ENCODE results near the gene GPX6.
"Not testable (repeated sequence)": the region's sequence is repeated elsewhere in the genome, so short reads cannot be mapped to it uniquely, and the experiment has no call there.

The GPX6 gene

GRCh38 chr6:28486533-28486932 is 29.1 kb downstream of the GPX6 start:
- DNase-seq (ENCODE audit: low read depth in 2 of 2, low spot score in 1 of 2), result no peak

GRCh38 chr6:28485482-28485881 is 30.1 kb downstream of the GPX6 start:
- DNase-seq (ENCODE audit: low read depth in 2 of 2, low spot score in 1 of 2), result no peak

- no peak for DNase-seq (ENCODE audit: low read depth in 2 of 2, low spot score in 1 of 2)
These were observed 35.2 kb downstream of the GPX6 start for GRCh38 chr6:28480253-28480932.

- DNase-seq (ENCODE audit: low read depth in 2 of 2, low spot score in 1 of 2), result no peak
These were observed 37.1 kb downstream of the GPX6 start for GRCh38 chr6:28478518-28478917.

DNA sequence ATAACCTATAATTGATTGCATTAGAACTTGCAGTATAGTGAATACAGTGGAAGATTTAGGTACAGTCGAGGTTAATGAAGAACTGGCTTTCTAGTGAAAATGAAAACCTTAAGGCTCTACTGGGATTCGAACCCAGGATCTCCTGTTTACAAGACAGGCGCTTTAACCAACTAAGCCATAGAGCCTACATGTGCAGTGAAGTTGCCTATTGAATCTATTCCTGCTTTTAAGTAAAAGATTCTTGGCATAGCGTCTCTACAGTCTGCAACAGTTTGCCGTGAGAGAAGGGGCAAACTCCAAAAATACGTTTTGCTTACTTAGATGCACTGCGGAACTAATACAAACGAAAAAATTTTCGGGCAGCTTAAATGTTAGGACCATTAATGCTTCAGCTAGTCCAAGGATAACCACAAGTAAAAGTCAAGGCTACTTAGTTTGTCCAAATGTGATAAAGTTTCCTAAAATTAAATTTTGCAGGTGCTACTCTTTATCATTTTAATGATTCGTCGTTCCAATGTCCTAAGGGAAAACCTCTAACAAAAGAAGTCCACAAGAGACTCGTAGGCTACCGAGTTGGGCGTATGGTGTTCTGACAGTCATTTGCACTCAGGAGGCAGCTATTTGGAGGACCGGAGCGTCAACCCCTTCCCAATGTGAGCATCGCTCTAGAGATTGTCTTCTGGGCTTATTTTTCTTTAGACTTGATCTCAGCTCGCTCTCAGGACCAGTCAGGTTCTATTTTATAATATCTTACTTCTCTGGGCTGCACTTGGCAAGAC is 41.0 kb downstream of the GPX6 start:
- DNase-seq (ENCODE audit: low read depth in 2 of 2, low spot score in 1 of 2), result no peak

- not testable (repeated sequence) for DNase-seq (ENCODE audit: low read depth in 2 of 2, low spot score in 1 of 2)
These were observed 46.3 kb downstream of the GPX6 start for GRCh38 chr6:28469153-28469745.

DNA sequence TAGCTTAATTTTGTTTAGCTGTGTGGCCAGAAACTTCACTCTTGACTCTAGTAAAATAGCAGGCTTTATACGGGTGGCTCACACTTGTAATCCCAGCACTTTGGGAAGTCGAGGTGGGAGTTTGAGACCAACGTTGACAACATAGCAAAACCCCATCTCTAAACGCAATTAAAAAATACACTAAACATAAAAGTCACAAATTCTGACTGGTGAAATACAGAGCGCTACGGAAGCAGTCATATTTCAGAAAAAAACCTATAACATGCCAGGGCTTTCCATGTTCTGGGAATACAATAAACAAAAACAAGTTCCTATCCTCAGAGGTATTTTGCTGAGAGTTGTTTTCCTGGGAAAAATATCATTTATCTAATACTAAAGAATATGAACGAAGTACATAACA is 47.5 kb downstream of the GPX6 start:
- DNase-seq (ENCODE audit: low read depth in 2 of 2, low spot score in 1 of 2), result no peak

DNA sequence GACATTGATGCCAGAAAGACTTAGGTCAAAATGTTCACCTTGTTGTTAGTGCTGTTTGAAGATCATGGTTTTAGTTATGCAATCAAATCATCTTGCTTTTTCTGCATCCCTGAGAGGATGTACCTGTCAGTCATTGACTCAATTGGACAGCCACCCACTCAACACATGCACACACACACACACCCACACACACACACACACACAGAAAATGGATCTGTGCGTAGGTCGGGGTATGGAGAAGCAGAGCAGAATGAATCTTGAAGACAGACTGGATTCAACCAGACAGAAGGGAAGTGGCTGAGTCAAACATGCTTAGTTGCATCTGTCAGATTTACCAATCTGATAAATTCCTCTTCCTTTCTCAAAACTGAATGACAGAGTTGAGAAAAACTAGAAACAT is 53.2 kb downstream of the GPX6 start:
- no peak for DNase-seq (ENCODE audit: low read depth in 2 of 2, low spot score in 1 of 2)

GRCh38 chr6:28458568-28458967 is 57.0 kb downstream of the GPX6 start:
- no peak for DNase-seq (ENCODE audit: low read depth in 2 of 2, low spot score in 1 of 2)
